Aorta (tissue), 5 donors: Measurements from ENCODE around the gene MPV17L. TPM values are rescaled to one million over a fixed set of nuclear protein-coding genes. Genes with fewer than 3 reads are reported as not detected.
"Not testable (repeated sequence)": the region's sequence is repeated elsewhere in the genome, so short reads cannot be mapped to it uniquely, and the experiment has no call there.

ENCODE experiments used
- ATAC-seq: fragments of 200-7000 bp; cut with Tn5 transposase; one replicate; pipeline ENCODE4 v1.9.1; 2022; ENCODE audit warnings: moderate library complexity; ENCODE audit not compliant: low FRiP score
- DNase-seq, 2 donors: peaks; one replicate each; pipeline ENCODE4 v3.0.0-alpha.2; 2020
- H3K27ac ChIP-seq, 2 donors: one replicate each; pipeline ENCODE4 v1.5.1; 2013; ENCODE audit warnings: low read length in 2 of 2, mild to moderate bottlenecking in 2 of 2, moderate library complexity in 2 of 2, control low read depth in 1 of 2, inconsistent platforms in 1 of 2, low read depth in 1 of 2
- H3K27me3 ChIP-seq, 2 donors: one replicate each; pipeline ENCODE4 v1.6.1; 2013; ENCODE audit warnings: control low read depth in 1 of 2, low read length in 1 of 2, mild to moderate bottlenecking in 1 of 2, moderate library complexity in 1 of 2; ENCODE audit not compliant: insufficient read depth in 2 of 2, control insufficient read depth in 1 of 2
- H3K36me3 ChIP-seq, 2 donors: one replicate each; pipeline ENCODE4 v1.6.1; 2013; ENCODE audit warnings: control low read depth in 1 of 2, low read length in 1 of 2, mild to moderate bottlenecking in 1 of 2; ENCODE audit not compliant: insufficient read depth in 2 of 2, control insufficient read depth in 1 of 2
- H3K4me1 ChIP-seq, 2 donors: one replicate each; pipeline ENCODE4 v1.6.1; 2013; ENCODE audit warnings: low read length in 2 of 2, control low read depth in 1 of 2, mild to moderate bottlenecking in 1 of 2, moderate library complexity in 1 of 2; ENCODE audit not compliant: insufficient read depth in 2 of 2, control insufficient read depth in 1 of 2
- H3K4me3 ChIP-seq, 2 donors: one replicate each; pipeline ENCODE4 v1.5.1; 2013; ENCODE audit warnings: low read length in 2 of 2, control low read depth in 1 of 2, mild to moderate bottlenecking in 1 of 2
- H3K9me3 ChIP-seq: one replicate; pipeline ENCODE4 v1.6.1; 2013; ENCODE audit warnings: mild to moderate bottlenecking, low read length; ENCODE audit not compliant: control insufficient read depth
- WGBS, 2 donors: extraction: QIAGEN DNeasy Blood & Tissue Kit; methylation state at CpG; one replicate each; pipeline ENCODE4 v1.1.7; 2013; 5-methylcytosine and 5-hydroxymethylcytosine counted together
- intact Hi-C, 2 donors: fragments of 100-400 bp; cut with DNase I; formaldehyde crosslinking; loops; one replicate each; pipeline versions ENCODE4 v1.14.2 to v1.15.0; 2022
- long read RNA-seq, 2 donors: library from polyadenylated mRNA; unstranded; transcript quantifications; one replicate each; pipeline ENCODE4 v2.0.0, GENCODE V29; 2020 to 2021
- polyA plus RNA-seq, 2 donors: library from polyadenylated mRNA; stranded (reverse); fragments of 200-250 nt; gene quantifications; one replicate each; pipeline ENCODE4 v1.2.3, GENCODE V29; 2013
- total RNA-seq, 2 donors: library from RNA; stranded (reverse); fragmentation: NEBNext Ultra II Directional; extraction: Animal tissue kit (Norgen Biotek cat#: 25700); gene quantifications; one replicate each; pipeline ENCODE4 v1.2.1, GENCODE V29; 2021
- donor health status: healthy with polysubstance abuse.
- donor health status: Bipolar disorder and iron deficiency.
- donor health status: DM: no; HTN: no; CAD: no.
- donor health status: DM: no; HTN: no; CAD: no.
- donor health status: DM: yes; HTN: yes; CAD: no.

The MPV17L gene
- total RNA-seq, result 1 to 10 TPM; 2.4 to 5.6 TPM
- polyA plus RNA-seq, result 1 to 10 TPM; 2.1 to 4.0 TPM
- long read RNA-seq, donor 1, partial matches to known transcripts, result 0 of 1 reads
- long read RNA-seq, donor 1, other reads (novel, unspliced or antisense), result 0 of 1 reads
- long read RNA-seq, donor 2, partial matches to known transcripts, result 0 of 1 reads
- long read RNA-seq, donor 2, other reads (novel, unspliced or antisense), result 0 of 1 reads

GRCh38 chr16:15395631-15396508, at the start of gene MPV17L:
Gene MPV17L, plus strand, starts transcription at chr16:15395754. Its CDS starts 144 bp downstream, at chr16:15395898.
- ATAC-seq (peak; percentile 86), DNase-seq (peak; percentile 59 to 86)
- 5% methylated on average over 64 to 79 of the region's 79 CpGs for WGBS, 2 donors
- H3K9me3 ChIP-seq, H3K36me3 ChIP-seq, intact Hi-C loops, H3K4me1 ChIP-seq, H3K27me3 ChIP-seq, H3K27ac ChIP-seq: not testable (repeated sequence)
- H3K4me3 ChIP-seq, result peak within 1 kb of the TSS; percentile 45 to 65

- DNase-seq, H3K27ac ChIP-seq, H3K36me3 ChIP-seq, intact Hi-C loops, ATAC-seq, H3K4me3 ChIP-seq, H3K27me3 ChIP-seq, H3K4me1 ChIP-seq, H3K9me3 ChIP-seq: not testable (repeated sequence)
- WGBS, 2 donors, result no CpG with 5 or more reads among the region's 7 CpGs
Observed at GRCh38 chr16:15348721-15349120, 46.8 kb upstream of the MPV17L start.

GRCh38 chr16:15351251-15351650, 44.3 kb upstream of the MPV17L start:
- H3K9me3 ChIP-seq, H3K27ac ChIP-seq, H3K4me1 ChIP-seq, H3K4me3 ChIP-seq, DNase-seq, ATAC-seq, H3K27me3 ChIP-seq, intact Hi-C loops, H3K36me3 ChIP-seq: not testable (repeated sequence)
- no CpG with 5 or more reads among the region's 11 CpGs for WGBS, 2 donors

- H3K27me3 ChIP-seq, H3K4me3 ChIP-seq, DNase-seq, H3K36me3 ChIP-seq, H3K4me1 ChIP-seq, H3K9me3 ChIP-seq, intact Hi-C loops, H3K27ac ChIP-seq: not testable (repeated sequence)
- no CpG with 5 or more reads among the region's 5 CpGs for WGBS, 2 donors
- peak; percentile 22 for ATAC-seq
Observed at GRCh38 chr16:15351745-15352144, 43.8 kb upstream of the MPV17L start.

GRCh38 chr16:15352852-15353251, 42.7 kb upstream of the MPV17L start:
- H3K4me3 ChIP-seq, H3K36me3 ChIP-seq, H3K27me3 ChIP-seq, H3K9me3 ChIP-seq, intact Hi-C loops, ATAC-seq, H3K4me1 ChIP-seq, DNase-seq, H3K27ac ChIP-seq: not testable (repeated sequence)
- 87 to 95% methylated on average over 1 of the region's 3 CpGs for WGBS, 2 donors

- H3K4me3 ChIP-seq, H3K27ac ChIP-seq, ATAC-seq, H3K9me3 ChIP-seq, DNase-seq, H3K4me1 ChIP-seq, intact Hi-C loops, H3K27me3 ChIP-seq, H3K36me3 ChIP-seq: not testable (repeated sequence)
- no CpG with 5 or more reads among the region's 2 CpGs for WGBS, 2 donors
Observed at GRCh38 chr16:15354846-15355245, 40.7 kb upstream of the MPV17L start.

- H3K27me3 ChIP-seq, intact Hi-C loops, H3K9me3 ChIP-seq, H3K4me3 ChIP-seq, H3K4me1 ChIP-seq, H3K27ac ChIP-seq, DNase-seq, H3K36me3 ChIP-seq, ATAC-seq: not testable (repeated sequence)
- WGBS, 2 donors, result 83 to 95% methylated on average over 2 to 3 of the region's 7 CpGs
Observed at GRCh38 chr16:15357495-15357894, 38.1 kb upstream of the MPV17L start.

GRCh38 chr16:15378194-15378593, 17.4 kb upstream of the MPV17L start, which contains the start of gene NPIPA5:
Gene NPIPA5, minus strand, starts transcription at chr16:15378294. Its CDS starts 0 bp downstream, at chr16:15378294.
- H3K27ac ChIP-seq, H3K36me3 ChIP-seq, H3K4me3 ChIP-seq, H3K27me3 ChIP-seq, DNase-seq, intact Hi-C loops, H3K4me1 ChIP-seq, H3K9me3 ChIP-seq, ATAC-seq: not testable (repeated sequence)
- 98% methylated on average over 4 of the region's 4 CpGs; no CpG with 5 or more reads in 1 of the 2 donors for WGBS, 2 donors

- H3K36me3 ChIP-seq, intact Hi-C loops, H3K27ac ChIP-seq, H3K4me1 ChIP-seq, DNase-seq, H3K4me3 ChIP-seq, H3K9me3 ChIP-seq, ATAC-seq, H3K27me3 ChIP-seq: not testable (repeated sequence)
- WGBS, 2 donors, result 12 to 15% methylated on average over 3 of the region's 3 CpGs
Observed at GRCh38 chr16:15382810-15383209, 12.7 kb upstream of the MPV17L start.
